ENCODE results near the gene FRMD4A. TPM values are rescaled to one million over a fixed set of nuclear protein-coding genes. Genes with fewer than 3 reads are reported as not detected.
"Not testable (repeated sequence)": the region's sequence is repeated elsewhere in the genome, so short reads cannot be mapped to it uniquely, and the experiment has no call there.

The FRMD4A gene
- total RNA-seq, 1 experiment from 2014 or later: 8.8 TPM

- Histone ChIP-seq H3K27me3 (no peaks in the 10 kb centered on the region), H3K9me3 (no peaks in the 10 kb centered on the region), H3K36me3 (no peaks in the 10 kb centered on the region), H3K4me3 (no peak overlapping the region)
- DNase-seq: no peak
These were observed 168.7 kb downstream of the FRMD4A start for GRCh38 chr10:14162061-14162460.

- no peak for DNase-seq
- Histone ChIP-seq H3K4me3 (no peak overlapping the region), H3K9me3 (peaks cover 7% of the 10 kb centered on the region), H3K36me3 (no peaks in the 10 kb centered on the region), H3K27me3 (no peaks in the 10 kb centered on the region)
These were observed 170.4 kb downstream of the FRMD4A start for GRCh38 chr10:14160299-14160698.

GRCh38 chr10:14158575-14158974, 172.1 kb downstream of the FRMD4A start:
- Histone ChIP-seq H3K4me3 (no peak overlapping the region), H3K36me3 (no peaks in the 10 kb centered on the region), H3K9me3 (peaks cover 10% of the 10 kb centered on the region), H3K27me3 (no peaks in the 10 kb centered on the region)
- no peak for DNase-seq

DNA sequence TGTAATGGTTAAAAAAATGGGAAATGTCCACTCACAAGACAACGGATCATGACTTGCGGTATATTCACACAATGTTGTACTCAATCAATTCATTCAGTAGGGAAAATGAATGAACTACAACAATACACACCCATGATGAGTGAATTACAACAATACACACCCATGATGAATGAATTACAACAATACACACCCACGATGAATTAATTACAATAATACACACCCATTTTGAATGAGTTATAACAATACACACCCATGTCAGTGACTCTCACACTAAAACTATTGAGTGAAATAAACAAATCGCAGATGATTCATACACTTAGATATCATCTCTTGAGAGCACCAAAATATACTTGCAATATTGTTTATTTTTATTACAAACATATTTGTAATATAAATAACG, 174.6 kb downstream of the FRMD4A start:
- Histone ChIP-seq H3K4me3 (no peak overlapping the region), H3K9me3 (peaks cover 10% of the 10 kb centered on the region), H3K36me3 (no peaks in the 10 kb centered on the region), H3K27me3 (no peaks in the 10 kb centered on the region)
- no peak for DNase-seq

DNA sequence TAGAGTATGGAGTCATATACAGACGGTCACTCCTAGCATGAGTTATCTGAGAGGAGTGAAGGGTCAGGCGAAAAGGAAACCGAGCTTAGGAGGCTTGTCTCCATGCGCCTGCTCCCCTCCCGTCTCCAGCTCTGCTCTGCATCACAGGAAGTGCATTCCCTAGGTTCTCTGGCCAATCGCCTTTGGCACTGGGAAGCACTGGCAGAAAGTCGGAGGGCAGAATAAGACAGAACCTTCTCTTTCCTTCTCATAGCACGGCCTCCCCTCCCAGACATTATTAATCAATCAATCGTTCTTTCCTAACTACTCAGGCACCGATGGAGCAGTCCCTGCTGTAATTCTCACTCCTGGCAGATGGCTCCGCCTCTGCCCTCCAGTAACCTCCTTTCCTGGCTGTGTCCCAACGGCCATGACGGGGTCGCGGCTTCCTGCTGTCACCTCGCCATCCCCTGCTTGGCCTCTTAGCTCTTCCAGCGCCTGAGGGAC, 177.1 kb downstream of the FRMD4A start:
- H3K4me3 ChIP-seq: no peak overlapping the region

GRCh38 chr10:14151571-14151970, 179.2 kb downstream of the FRMD4A start:
- H3K9me3 ChIP-seq: peaks cover 10% of the 10 kb centered on the region
- H3K4me3 ChIP-seq: no peak overlapping the region
- no peak for DNase-seq
- H3K27me3 ChIP-seq: no peaks in the 10 kb centered on the region
- H3K36me3 ChIP-seq: no peaks in the 10 kb centered on the region

More for the DNA sequence above, 177.1 kb downstream of the FRMD4A start:
- peaks cover 10% of the 10 kb centered on the region for H3K9me3 ChIP-seq
- no peaks in the 10 kb centered on the region for H3K36me3 ChIP-seq
- DNase-seq: no peak
- no peaks in the 10 kb centered on the region for H3K27me3 ChIP-seq

- Histone ChIP-seq H3K4me3 (no peak overlapping the region), H3K36me3 (no peaks in the 10 kb centered on the region), H3K9me3 (peaks cover 5% of the 10 kb centered on the region), H3K27me3 (no peaks in the 10 kb centered on the region)
- no peak for DNase-seq
These were observed 180.2 kb downstream of the FRMD4A start for GRCh38 chr10:14150526-14150925.

DNA sequence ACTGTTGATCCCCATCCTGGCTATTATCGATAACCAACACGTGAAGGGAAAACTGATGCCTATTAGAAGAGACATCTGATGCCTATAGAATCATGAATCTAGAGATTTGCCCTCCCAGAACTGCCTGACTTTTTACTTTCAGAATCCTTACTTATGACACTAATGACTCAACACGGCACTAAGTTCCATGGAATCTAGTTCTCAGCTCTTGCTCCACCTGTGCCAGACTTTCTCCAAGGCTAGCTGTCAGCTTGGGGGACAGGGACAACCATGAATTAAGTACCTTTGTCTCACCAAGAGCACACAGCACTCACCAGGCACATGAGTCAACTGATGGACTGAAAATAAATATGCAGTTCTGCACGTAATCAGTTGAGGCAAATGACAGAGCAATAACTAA, 184.2 kb downstream of the FRMD4A start:
- no peaks in the 10 kb centered on the region for H3K27me3 ChIP-seq
- H3K36me3 ChIP-seq: no peaks in the 10 kb centered on the region
- H3K4me3 ChIP-seq: no peak overlapping the region
- DNase-seq: no peak
- H3K9me3 ChIP-seq: no peaks in the 10 kb centered on the region

GRCh38 chr10:14146025-14146424, 184.7 kb downstream of the FRMD4A start:
- H3K4me3 ChIP-seq: no peak overlapping the region
- no peak for DNase-seq
- H3K36me3 ChIP-seq: no peaks in the 10 kb centered on the region
- no peaks in the 10 kb centered on the region for H3K27me3 ChIP-seq
- H3K9me3 ChIP-seq: no peaks in the 10 kb centered on the region

DNA sequence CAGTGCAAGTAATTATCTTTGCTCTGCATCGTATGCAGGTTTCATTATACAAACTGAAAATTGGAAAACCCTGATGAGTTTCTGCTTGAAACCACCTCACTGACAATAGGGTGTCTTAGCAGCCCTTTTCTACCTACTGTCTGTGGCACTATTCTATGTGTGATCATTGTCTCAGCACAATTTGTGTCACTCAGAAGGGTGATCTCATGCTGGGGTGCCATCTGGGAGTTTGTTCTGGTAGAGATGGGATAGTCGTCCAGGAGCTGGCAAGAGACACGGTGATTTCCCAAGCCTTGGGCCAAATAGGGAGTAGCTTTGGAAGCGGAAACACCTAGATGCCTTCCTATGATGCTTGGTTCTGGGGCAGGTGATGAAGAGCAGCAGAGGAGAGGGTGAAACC, 186.3 kb downstream of the FRMD4A start:
- Histone ChIP-seq H3K27me3 (no peaks in the 10 kb centered on the region), H3K4me3 (no peak overlapping the region)

GRCh38 chr10:14142606-14143250, 188.0 kb downstream of the FRMD4A start:
- H3K9me3 ChIP-seq: no peaks in the 10 kb centered on the region
- DNase-seq: no peak
- H3K4me3 ChIP-seq: no peak overlapping the region
- no peaks in the 10 kb centered on the region for H3K36me3 ChIP-seq
- no peaks in the 10 kb centered on the region for H3K27me3 ChIP-seq

More for the DNA sequence above, 186.3 kb downstream of the FRMD4A start:
- H3K36me3 ChIP-seq: no peaks in the 10 kb centered on the region
- no peaks in the 10 kb centered on the region for H3K9me3 ChIP-seq
- no peak for DNase-seq

GRCh38 chr10:14141283-14141682, 189.4 kb downstream of the FRMD4A start:
- no peak overlapping the region for H3K4me3 ChIP-seq
- no peak for DNase-seq
- no peaks in the 10 kb centered on the region for H3K36me3 ChIP-seq
- H3K27me3 ChIP-seq: no peaks in the 10 kb centered on the region
- H3K9me3 ChIP-seq: no peaks in the 10 kb centered on the region

DNA sequence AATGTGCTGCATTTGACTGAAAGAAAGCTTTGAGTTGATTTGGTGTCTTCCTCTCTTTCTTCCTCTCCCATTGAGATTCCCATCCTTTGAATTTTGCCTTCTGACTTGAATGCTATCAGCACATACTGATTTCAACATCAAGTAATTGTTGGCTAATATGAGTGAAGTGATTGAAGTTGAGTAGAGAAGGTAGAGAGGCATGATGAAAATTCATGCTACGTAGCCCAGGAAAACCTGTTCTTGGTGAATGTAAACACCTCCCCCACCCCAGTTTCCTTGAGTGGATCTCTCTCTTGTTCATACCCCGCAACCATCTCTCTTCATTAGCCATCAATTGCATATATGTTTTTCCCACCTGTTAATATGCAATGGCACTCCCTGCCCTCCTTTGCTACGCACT, 193.3 kb downstream of the FRMD4A start:
- no peak for DNase-seq
- no peaks in the 10 kb centered on the region for H3K27me3 ChIP-seq
- no peak overlapping the region for H3K4me3 ChIP-seq
- no peaks in the 10 kb centered on the region for H3K9me3 ChIP-seq
- H3K36me3 ChIP-seq: no peaks in the 10 kb centered on the region

- not testable (repeated sequence) for H3K9me3 ChIP-seq, H3K27me3 ChIP-seq, H3K4me3 ChIP-seq, H3K36me3 ChIP-seq, DNase-seq
These were observed 195.5 kb downstream of the FRMD4A start for GRCh38 chr10:14135196-14135595.

GRCh38 chr10:14134275-14134674, 196.4 kb downstream of the FRMD4A start:
- Histone ChIP-seq H3K27me3 (no peaks in the 10 kb centered on the region), H3K9me3 (no peaks in the 10 kb centered on the region), H3K4me3 (no peak overlapping the region), H3K36me3 (no peaks in the 10 kb centered on the region)
- DNase-seq: no peak

GRCh38 chr10:14131261-14131960, 199.3 kb downstream of the FRMD4A start:
- no peaks in the 10 kb centered on the region for H3K36me3 ChIP-seq
- DNase-seq: no peak
- no peak overlapping the region for H3K4me3 ChIP-seq
- H3K9me3 ChIP-seq: peaks cover 8% of the 10 kb centered on the region; the same call in 1 of the 2 replicates
- no peaks in the 10 kb centered on the region for H3K27me3 ChIP-seq

DNA sequence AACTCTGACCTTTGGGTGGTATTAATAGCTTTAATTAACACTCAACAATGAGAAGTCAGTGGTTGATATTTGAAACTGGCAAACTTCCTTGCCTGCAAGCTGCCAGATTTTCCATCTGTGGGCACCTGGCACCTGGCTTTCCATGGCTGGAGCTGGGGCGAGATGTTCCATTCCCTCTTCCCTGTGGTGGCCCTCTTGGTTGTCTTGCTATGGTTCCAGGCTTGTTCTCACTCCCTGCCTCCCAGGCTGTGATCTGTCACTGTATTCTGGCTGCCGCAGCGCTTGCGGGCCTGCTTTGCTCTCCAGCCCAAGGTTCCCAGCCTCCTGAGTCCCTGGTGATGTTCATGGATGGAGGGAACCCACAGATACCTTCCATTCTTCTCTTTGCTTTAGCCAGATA, 201.0 kb downstream of the FRMD4A start:
- Histone ChIP-seq H3K27me3 (no peaks in the 10 kb centered on the region), H3K36me3 (no peaks in the 10 kb centered on the region), H3K9me3 (peaks cover 8% of the 10 kb centered on the region; the same call in 1 of the 2 replicates), H3K4me3 (no peak overlapping the region)
- no peak for DNase-seq

DNA sequence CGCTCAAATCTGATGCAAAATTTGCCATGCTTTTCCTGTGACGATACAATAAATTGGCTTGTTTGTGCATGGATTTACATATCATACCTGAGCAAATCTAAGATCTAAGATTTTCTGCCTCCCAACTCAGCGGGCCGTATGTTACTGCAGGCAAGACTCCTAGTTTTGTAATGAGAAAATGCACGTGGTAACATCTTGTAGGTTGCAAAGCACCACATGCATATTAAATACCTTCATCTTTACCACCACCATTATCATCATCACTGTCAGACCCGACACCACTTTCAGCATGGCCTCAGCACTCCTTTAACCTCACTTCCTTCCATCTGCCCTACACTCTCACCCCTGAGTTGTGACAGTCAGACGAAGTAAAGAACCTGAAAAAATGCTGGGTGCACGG, 202.2 kb downstream of the FRMD4A start:
- Histone ChIP-seq H3K4me3 (no peak overlapping the region), H3K9me3 (peaks cover 8% of the 10 kb centered on the region; the same call in 1 of the 2 replicates), H3K36me3 (no peaks in the 10 kb centered on the region), H3K27me3 (no peaks in the 10 kb centered on the region)
- no peak for DNase-seq
